Neural cell (in vitro differentiated cells): ENCODE data around the gene OR52E6. TPM values are rescaled to one million over a fixed set of nuclear protein-coding genes. Genes with fewer than 3 reads are reported as not detected.
A peak's percentile ranks its signal among the peaks of the same experiment; 100 is the strongest.

Experiments
- H2AFZ ChIP-seq: fragments of 200-600, 300-800 bp; sonication (generic), shearing (Covaris generic); 2 replicates; pipeline ENCODE4 v1.6.0; 2014; ENCODE audit warnings: low read depth, mild to moderate bottlenecking, antibody characterized with exemption, low read length, moderate library complexity
- H3F3A ChIP-seq: fragments of 200-600 bp; shearing (Covaris generic); 2 replicates; pipeline ENCODE4 v1.6.1; 2016; ENCODE audit warnings: mild to moderate bottlenecking, moderate library complexity, mixed read lengths, antibody characterized with exemption, low read length; ENCODE audit not compliant: insufficient read depth, poor library complexity, severe bottlenecking
- H3K27ac ChIP-seq: fragments of 200-600, 300-800 bp; sonication (generic), shearing (Covaris generic); 2 replicates; pipeline ENCODE4 v1.5.1; 2014; ENCODE audit warnings: mild to moderate bottlenecking, low read length, moderate library complexity
- H3K27me3 ChIP-seq: fragments of 300-800, 200-600 bp; sonication (generic), shearing (Covaris generic); 2 replicates; pipeline ENCODE4 v1.6.0; 2014; ENCODE audit warnings: mild to moderate bottlenecking, low read depth, low read length, moderate library complexity; ENCODE audit not compliant: insufficient read depth
- H3K36me3 ChIP-seq: fragments of 300-800, 200-600 bp; sonication (generic), shearing (Covaris generic); 2 replicates; pipeline ENCODE4 v1.5.1; 2014; ENCODE audit warnings: mild to moderate bottlenecking, antibody characterized with exemption, low read length, moderate library complexity; ENCODE audit not compliant: insufficient read depth
- H3K4me2 ChIP-seq: fragments of 300-800, 200-600 bp; sonication (generic), shearing (Covaris generic); 2 replicates; pipeline ENCODE4 v1.6.0; 2014; ENCODE audit warnings: mild to moderate bottlenecking, low read length
- H3K4me3 ChIP-seq: fragments of 300-800, 200-600 bp; sonication (generic), shearing (Covaris generic); 2 replicates; pipeline ENCODE4 v1.5.1; 2014; ENCODE audit warnings: mild to moderate bottlenecking, low read length, moderate library complexity
- H3K79me2 ChIP-seq: fragments of 200-600 bp; shearing (Covaris generic); replicated peaks from 2 replicates; pipeline ENCODE4 v1.6.0; 2014; ENCODE audit warnings: mild to moderate bottlenecking, low read length, moderate library complexity; ENCODE audit not compliant: insufficient read depth
- H3K9ac ChIP-seq: fragments of 300-800, 200-600 bp; sonication (generic), shearing (Covaris generic); 2 replicates; pipeline ENCODE4 v1.6.1; 2016; ENCODE audit warnings: mild to moderate bottlenecking, low read length, mixed read lengths
- H3K9me2 ChIP-seq: fragments of 200-600 bp; shearing (Covaris generic); 2 replicates; pipeline ENCODE4 v1.6.1; 2016; ENCODE audit warnings: mild to moderate bottlenecking, low read length, mixed read lengths; ENCODE audit not compliant: insufficient read depth
- H3K9me3 ChIP-seq: fragments of 200-600, 300-800 bp; sonication (generic), shearing (Covaris generic); 2 replicates; pipeline ENCODE4 v1.6.1; 2016; ENCODE audit warnings: mild to moderate bottlenecking, mixed run types, low read length, moderate library complexity, mixed read lengths
- H4K20me1 ChIP-seq: fragments of 200-600 bp; shearing (Covaris generic); 2 replicates; pipeline ENCODE4 v1.6.1; 2016; ENCODE audit warnings: mild to moderate bottlenecking, mixed run types; ENCODE audit not compliant: insufficient read depth
- EP300 ChIP-seq: fragments of 450-650 bp; conservative IDR thresholded peaks from 2 replicates; pipeline ENCODE4 v1.6.1; 2014; ENCODE audit warnings: antibody characterized with exemption, mild to moderate bottlenecking, moderate library complexity; ENCODE audit not compliant: poor library complexity, severe bottlenecking
- EZH2 ChIP-seq: fragments of 200-600, 300-800 bp; shearing (Covaris generic), sonication (generic); IDR thresholded peaks from 2 replicates; pipeline ENCODE4 v1.6.1; 2014; ENCODE audit warnings: antibody characterized with exemption, low read length, borderline replicate concordance, mild to moderate bottlenecking; ENCODE audit not compliant: insufficient read depth, poor library complexity, severe bottlenecking
- MXI1 ChIP-seq: fragments of 450-650 bp; conservative IDR thresholded peaks from 2 replicates; pipeline ENCODE4 v1.6.1; 2014; ENCODE audit warnings: antibody characterized with exemption, mild to moderate bottlenecking; ENCODE audit not compliant: poor library complexity, severe bottlenecking
- POLR2AphosphoS5 ChIP-seq: IDR thresholded peaks from 2 replicates; pipeline ENCODE4 v1.6.1; 2012
- RAD21 ChIP-seq: fragments of 450-650 bp; conservative IDR thresholded peaks from 2 replicates; pipeline ENCODE4 v1.6.1; 2014; ENCODE audit warnings: antibody characterized with exemption, mild to moderate bottlenecking, moderate library complexity
- SMC3 ChIP-seq: fragments of 450-650 bp; conservative IDR thresholded peaks from 2 replicates; pipeline ENCODE4 v1.6.1; 2014; ENCODE audit warnings: antibody characterized with exemption, mild to moderate bottlenecking, moderate library complexity; ENCODE audit not compliant: poor library complexity
- TAF1 ChIP-seq: IDR thresholded peaks from 2 replicates; pipeline ENCODE4 v1.6.1; 2012; ENCODE audit warnings: low read depth
- polyA plus RNA-seq: library from polyadenylated mRNA; depleted of rRNA; stranded (reverse); fragments of >200 nt; gene quantifications from 2 replicates; pipeline ENCODE4 v1.2.3, GENCODE V29; 2014
- TF ChIP-seq, protein P1 (sequence below): IDR thresholded peaks from 2 replicates; pipeline ENCODE4 v1.6.1; 2012; ENCODE audit warnings: borderline replicate concordance
- TF ChIP-seq, protein P2 (sequence below): fragments of 450-650 bp; IDR thresholded peaks from 2 replicates; pipeline ENCODE4 v1.5.1; 2014; ENCODE audit warnings: antibody characterized with exemption, mild to moderate bottlenecking, moderate library complexity; ENCODE audit not compliant: poor library complexity, severe bottlenecking

Gene OR52E6
- polyA plus RNA-seq, 1 donor from 2014 or later, result not detected

GRCh38 chr11:5809122-5809519 is 32.6 kb downstream of the OR52E6 start:
- Histone ChIP-seq H3K79me2 (no peaks in the 10 kb centered on the region), H3F3A (no peaks in the 10 kb centered on the region), H3K4me2 (no peak overlapping the region), H3K9me2 (no peaks in the 10 kb centered on the region), H3K27ac (no peak overlapping the region), H4K20me1 (no peaks in the 10 kb centered on the region), H3K9me3 (no peaks in the 10 kb centered on the region), H3K4me3 (peak overlapping the region; percentile 61), H3K27me3 (no peaks in the 10 kb centered on the region), H2AFZ (no peak overlapping the region), H3K9ac (no peak overlapping the region), H3K36me3 (no peaks in the 10 kb centered on the region)
- no peak for TF ChIP-seq RAD21
- TF ChIP-seq, protein P1, sequence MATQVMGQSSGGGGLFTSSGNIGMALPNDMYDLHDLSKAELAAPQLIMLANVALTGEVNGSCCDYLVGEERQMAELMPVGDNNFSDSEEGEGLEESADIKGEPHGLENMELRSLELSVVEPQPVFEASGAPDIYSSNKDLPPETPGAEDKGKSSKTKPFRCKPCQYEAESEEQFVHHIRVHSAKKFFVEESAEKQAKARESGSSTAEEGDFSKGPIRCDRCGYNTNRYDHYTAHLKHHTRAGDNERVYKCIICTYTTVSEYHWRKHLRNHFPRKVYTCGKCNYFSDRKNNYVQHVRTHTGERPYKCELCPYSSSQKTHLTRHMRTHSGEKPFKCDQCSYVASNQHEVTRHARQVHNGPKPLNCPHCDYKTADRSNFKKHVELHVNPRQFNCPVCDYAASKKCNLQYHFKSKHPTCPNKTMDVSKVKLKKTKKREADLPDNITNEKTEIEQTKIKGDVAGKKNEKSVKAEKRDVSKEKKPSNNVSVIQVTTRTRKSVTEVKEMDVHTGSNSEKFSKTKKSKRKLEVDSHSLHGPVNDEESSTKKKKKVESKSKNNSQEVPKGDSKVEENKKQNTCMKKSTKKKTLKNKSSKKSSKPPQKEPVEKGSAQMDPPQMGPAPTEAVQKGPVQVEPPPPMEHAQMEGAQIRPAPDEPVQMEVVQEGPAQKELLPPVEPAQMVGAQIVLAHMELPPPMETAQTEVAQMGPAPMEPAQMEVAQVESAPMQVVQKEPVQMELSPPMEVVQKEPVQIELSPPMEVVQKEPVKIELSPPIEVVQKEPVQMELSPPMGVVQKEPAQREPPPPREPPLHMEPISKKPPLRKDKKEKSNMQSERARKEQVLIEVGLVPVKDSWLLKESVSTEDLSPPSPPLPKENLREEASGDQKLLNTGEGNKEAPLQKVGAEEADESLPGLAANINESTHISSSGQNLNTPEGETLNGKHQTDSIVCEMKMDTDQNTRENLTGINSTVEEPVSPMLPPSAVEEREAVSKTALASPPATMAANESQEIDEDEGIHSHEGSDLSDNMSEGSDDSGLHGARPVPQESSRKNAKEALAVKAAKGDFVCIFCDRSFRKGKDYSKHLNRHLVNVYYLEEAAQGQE, result no peak
- TF ChIP-seq EZH2, result no peak
- TF ChIP-seq MXI1, result no peak
- TF ChIP-seq, protein P2, sequence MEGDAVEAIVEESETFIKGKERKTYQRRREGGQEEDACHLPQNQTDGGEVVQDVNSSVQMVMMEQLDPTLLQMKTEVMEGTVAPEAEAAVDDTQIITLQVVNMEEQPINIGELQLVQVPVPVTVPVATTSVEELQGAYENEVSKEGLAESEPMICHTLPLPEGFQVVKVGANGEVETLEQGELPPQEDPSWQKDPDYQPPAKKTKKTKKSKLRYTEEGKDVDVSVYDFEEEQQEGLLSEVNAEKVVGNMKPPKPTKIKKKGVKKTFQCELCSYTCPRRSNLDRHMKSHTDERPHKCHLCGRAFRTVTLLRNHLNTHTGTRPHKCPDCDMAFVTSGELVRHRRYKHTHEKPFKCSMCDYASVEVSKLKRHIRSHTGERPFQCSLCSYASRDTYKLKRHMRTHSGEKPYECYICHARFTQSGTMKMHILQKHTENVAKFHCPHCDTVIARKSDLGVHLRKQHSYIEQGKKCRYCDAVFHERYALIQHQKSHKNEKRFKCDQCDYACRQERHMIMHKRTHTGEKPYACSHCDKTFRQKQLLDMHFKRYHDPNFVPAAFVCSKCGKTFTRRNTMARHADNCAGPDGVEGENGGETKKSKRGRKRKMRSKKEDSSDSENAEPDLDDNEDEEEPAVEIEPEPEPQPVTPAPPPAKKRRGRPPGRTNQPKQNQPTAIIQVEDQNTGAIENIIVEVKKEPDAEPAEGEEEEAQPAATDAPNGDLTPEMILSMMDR, result no peak

- H3K9me3 ChIP-seq, result no peaks in the 10 kb centered on the region
- no peaks in the 10 kb centered on the region for H3K36me3 ChIP-seq
- H3K4me3 ChIP-seq, result peak within 1 kb of the TSS; percentile 61
- H3K4me2 ChIP-seq, result peak within 1 kb of the TSS; percentile 36
- TF ChIP-seq SMC3, result peak; percentile 86
- TF ChIP-seq RAD21, result peak; percentile 88
- TF ChIP-seq, protein P1, result no peak
- TF ChIP-seq EP300, result no peak
- TF ChIP-seq MXI1, result no peak
- TF ChIP-seq POLR2AphosphoS5, result no peak
- TF ChIP-seq EZH2, result no peak
- no peak for TF ChIP-seq TAF1
- TF ChIP-seq, protein P2, result peak; percentile 86
- H3K9ac ChIP-seq, result peak within 1 kb of the TSS; percentile 22
- H3F3A ChIP-seq, result no peaks in the 10 kb centered on the region
- H3K27me3 ChIP-seq, result no peaks in the 10 kb centered on the region
- no peak within 1 kb of the TSS for H3K27ac ChIP-seq
- H3K79me2 ChIP-seq, result no peaks in the 10 kb centered on the region
- H2AFZ ChIP-seq, result peak within 1 kb of the TSS; percentile 29
- no peaks in the 10 kb centered on the region for H3K9me2 ChIP-seq
- H4K20me1 ChIP-seq, result no peaks in the 10 kb centered on the region
Measured at GRCh38 chr11:5808500-5809121, 33.1 kb downstream of the OR52E6 start, which contains the start of gene OR52N2. Gene OR52N2, plus strand, starts transcription at chr11:5808924. Its CDS starts 11,412 bp downstream, at chr11:5820336.
